ENCODE measurements around the gene UBE2L3.
A peak's percentile ranks its signal among the peaks of the same experiment; 100 is the strongest.
"Not testable (repeated sequence)": the region's sequence is repeated elsewhere in the genome, so short reads cannot be mapped to it uniquely, and the experiment has no call there.

Gene UBE2L3

GRCh38 chr22:21571679-21572078 is 4.2 kb downstream of the UBE2L3 start:
- no peak for TF ChIP-seq CTCF (IDR thresholded peaks at IDR 0.05; ENCODE audit: unreplicated experiment in 3 of 3)
- H3K27ac Mint-ChIP-seq: peak overlapping the region in 1 of 3 experiments; percentile 35
- no peaks in the 10 kb centered on the region for H3K27me3 Mint-ChIP-seq (ENCODE audit: low read depth)
- peaks cover 4% of the 10 kb centered on the region for H3K36me3 Mint-ChIP-seq (ENCODE audit: low read depth)
- H3K4me3 Mint-ChIP-seq: peak overlapping the region; percentile 5 to 50 (median 16)
- H3K4me1 Mint-ChIP-seq: peaks cover 46% of the 10 kb centered on the region
- H3K9me3 Mint-ChIP-seq: no peaks in the 10 kb centered on the region

GRCh38 chr22:21573293-21573734 is 5.8 kb downstream of the UBE2L3 start:
- H3K27me3 Mint-ChIP-seq (ENCODE audit: low read depth): no peaks in the 10 kb centered on the region
- TF ChIP-seq CTCF (IDR thresholded peaks at IDR 0.05; ENCODE audit: unreplicated experiment in 3 of 3): no peak
- peak overlapping the region in 1 of 3 experiments; percentile 13 for H3K27ac Mint-ChIP-seq
- H3K9me3 Mint-ChIP-seq: no peaks in the 10 kb centered on the region
- H3K4me3 Mint-ChIP-seq: no peak overlapping the region
- peaks cover 5% of the 10 kb centered on the region for H3K36me3 Mint-ChIP-seq (ENCODE audit: low read depth)
- peaks cover 53% of the 10 kb centered on the region for H3K4me1 Mint-ChIP-seq

- H3K27me3 Mint-ChIP-seq (ENCODE audit: low read depth): no peaks in the 10 kb centered on the region
- H3K9me3 Mint-ChIP-seq: no peaks in the 10 kb centered on the region
- H3K4me1 Mint-ChIP-seq: peaks cover 51% of the 10 kb centered on the region
- peaks cover 9% of the 10 kb centered on the region for H3K36me3 Mint-ChIP-seq (ENCODE audit: low read depth)
- no peak for TF ChIP-seq CTCF (IDR thresholded peaks at IDR 0.05; ENCODE audit: unreplicated experiment in 3 of 3)
- peak overlapping the region in 1 of 3 experiments; percentile 58 for H3K27ac Mint-ChIP-seq
- H3K4me3 Mint-ChIP-seq: no peak overlapping the region
These were observed 6.4 kb downstream of the UBE2L3 start for GRCh38 chr22:21573750-21574494.

- no peak for TF ChIP-seq CTCF (IDR thresholded peaks at IDR 0.05; ENCODE audit: unreplicated experiment in 3 of 3)
- no peaks in the 10 kb centered on the region for H3K9me3 Mint-ChIP-seq
- no peak overlapping the region for H3K27ac Mint-ChIP-seq
- H3K27me3 Mint-ChIP-seq (ENCODE audit: low read depth): no peaks in the 10 kb centered on the region
- H3K4me3 Mint-ChIP-seq: no peak overlapping the region
- peaks cover 21% of the 10 kb centered on the region for H3K4me1 Mint-ChIP-seq
- peaks cover 4% of the 10 kb centered on the region for H3K36me3 Mint-ChIP-seq (ENCODE audit: low read depth)
These were observed 11.9 kb downstream of the UBE2L3 start for GRCh38 chr22:21579474-21579851.

- H3K36me3 Mint-ChIP-seq (ENCODE audit: low read depth); H3K27ac Mint-ChIP-seq; H3K4me3 Mint-ChIP-seq; H3K27me3 Mint-ChIP-seq (ENCODE audit: low read depth); H3K9me3 Mint-ChIP-seq: not testable (repeated sequence)
- H3K4me1 Mint-ChIP-seq: peaks cover 25% of the 10 kb centered on the region
These were observed 13.1 kb downstream of the UBE2L3 start for GRCh38 chr22:21580623-21581007.

GRCh38 chr22:21581009-21581713 is 13.6 kb downstream of the UBE2L3 start:
- H3K27me3 Mint-ChIP-seq (ENCODE audit: low read depth); H3K27ac Mint-ChIP-seq; H3K9me3 Mint-ChIP-seq; H3K4me3 Mint-ChIP-seq; H3K36me3 Mint-ChIP-seq (ENCODE audit: low read depth): not testable (repeated sequence)
- H3K4me1 Mint-ChIP-seq: peaks cover 27% of the 10 kb centered on the region
